ENCODE data around the gene SRRM2.

The SRRM2 gene

DNA sequence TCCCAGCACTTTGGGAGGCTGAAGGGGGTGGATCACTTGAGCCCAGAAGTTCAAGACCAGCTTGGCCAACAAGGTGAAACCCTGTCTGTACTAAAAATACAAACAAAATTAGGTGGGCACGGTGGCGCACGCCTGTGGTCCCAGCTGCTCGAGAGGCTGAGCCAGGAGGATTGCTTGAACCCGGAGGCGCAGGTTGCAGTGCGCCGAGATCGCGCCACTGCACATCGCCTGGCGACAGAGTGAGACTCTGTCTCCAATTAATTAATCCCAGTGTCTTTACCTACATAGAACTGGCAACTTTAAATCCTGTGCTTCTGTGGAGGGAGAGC lies 26.2 kb downstream of the SRRM2 start:
- DNase-seq: no peak

DNA sequence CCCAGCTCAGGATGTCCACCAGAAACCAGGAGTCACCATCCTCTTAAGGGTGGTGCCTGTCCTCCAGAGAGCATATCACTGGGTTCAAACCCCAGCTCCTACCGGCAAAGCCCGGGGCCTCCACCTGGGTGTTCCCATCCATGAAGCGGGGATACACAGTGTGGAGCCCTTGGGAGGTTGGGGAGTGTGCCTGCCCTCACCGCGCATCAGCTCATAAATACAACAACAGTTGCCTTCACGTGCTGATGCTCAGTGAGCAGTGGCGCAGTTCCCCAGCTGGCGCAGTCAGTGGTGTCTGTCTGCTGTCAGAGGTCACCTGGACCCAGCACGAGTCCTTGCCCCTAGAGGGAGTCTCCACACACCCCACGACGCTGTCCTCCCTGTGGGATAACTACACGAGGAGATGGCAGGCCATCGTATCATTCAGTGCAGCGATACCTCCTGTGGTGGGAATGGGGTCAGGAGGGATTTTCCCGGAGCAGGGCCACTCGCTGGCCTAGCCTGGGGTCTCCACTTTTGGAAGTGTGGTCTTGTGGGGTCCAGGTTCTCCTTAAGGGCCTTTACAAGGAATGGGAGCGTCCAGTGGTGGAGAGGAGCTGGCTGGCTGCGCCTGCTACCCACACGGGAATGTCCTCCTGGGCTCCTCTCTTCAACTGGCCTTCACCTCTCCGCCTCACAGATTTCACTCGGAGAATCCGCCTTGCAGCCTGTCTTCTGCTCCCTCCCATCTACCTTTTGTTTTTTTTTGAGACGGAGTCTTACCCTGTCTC lies 26.9 kb downstream of the SRRM2 start:
- DNase-seq: no peak

DNA sequence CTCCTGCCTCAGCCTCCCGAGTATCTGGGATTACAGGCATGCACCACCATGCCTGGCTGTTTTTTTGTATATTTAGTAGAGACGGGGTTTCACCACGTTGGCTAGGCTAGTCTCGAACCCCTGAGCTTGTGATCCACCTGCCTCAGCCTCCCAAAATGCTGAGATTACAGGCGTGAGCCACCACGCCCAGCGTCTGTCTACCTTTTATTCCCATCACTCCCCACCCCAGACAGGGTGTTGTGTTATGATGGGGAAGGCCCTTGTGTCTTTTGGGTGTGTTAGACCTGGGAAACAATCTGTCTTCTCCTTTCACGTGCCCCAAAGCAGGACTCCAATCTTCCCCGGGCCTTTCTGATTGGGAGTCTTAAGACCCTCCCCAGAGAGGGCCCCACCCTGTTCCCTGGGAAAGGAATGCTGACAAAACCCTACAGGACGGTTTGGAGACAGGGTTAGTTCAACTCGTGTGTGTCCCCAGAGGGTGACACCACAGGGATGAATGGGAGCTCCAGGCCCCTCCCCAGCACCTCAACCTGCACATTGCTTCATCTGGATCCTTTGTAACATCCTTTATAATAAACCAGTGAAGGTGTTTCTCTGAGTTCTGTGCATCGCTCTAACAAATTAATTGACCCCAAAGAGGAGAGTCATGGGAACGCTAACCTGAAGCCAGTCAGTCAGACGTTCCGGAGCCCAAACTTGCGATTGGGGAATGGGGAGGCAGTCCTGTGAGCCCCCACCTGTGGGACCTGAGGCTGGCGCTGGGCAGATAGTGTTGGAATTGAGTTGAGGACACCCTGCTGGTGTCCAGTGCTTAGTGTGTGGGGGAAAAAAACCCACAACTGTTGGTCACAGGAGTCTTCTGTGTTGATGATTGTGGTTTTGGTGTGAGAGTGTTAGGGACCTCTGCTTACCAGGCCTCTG lies 27.8 kb downstream of the SRRM2 start:
- DNase-seq: no peak

DNA sequence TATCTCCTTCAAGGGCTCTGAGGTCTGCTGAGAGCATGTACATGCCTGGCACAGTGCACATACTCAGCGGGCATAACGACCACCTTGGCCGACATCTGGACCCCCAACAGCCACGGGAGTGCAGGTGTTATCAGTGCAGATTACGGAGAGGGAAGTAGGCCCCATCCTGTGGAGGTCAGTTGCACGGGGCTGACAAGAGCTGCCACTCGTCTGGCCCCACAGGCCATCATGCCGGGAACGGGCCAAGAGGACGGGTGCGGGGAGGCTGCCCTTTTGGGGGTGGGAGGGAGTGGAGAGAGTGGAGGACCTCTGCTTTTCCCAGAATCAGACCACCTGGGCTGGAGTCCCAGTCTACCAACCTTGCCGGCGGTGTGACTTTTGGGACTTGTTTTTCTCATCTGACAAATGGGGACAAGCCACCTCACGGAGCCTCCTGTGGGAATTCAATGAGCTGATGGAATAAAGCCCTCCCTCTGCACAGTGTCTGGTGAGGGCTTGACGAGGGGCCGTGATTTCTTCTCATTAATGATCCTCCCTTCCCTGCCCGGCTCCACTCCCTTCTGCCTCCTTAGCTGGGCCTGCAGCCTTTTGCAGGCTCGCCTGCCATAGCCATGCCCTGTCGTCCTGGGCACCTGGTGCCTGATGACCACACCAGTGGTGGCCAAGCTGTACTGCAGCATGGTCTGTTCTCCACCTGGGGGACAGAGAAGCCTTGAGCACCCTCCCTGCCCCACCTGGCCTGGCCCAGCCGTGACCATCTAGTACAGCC lies 30.3 kb downstream of the SRRM2 start:
- peak; percentile 30 for DNase-seq

DNA sequence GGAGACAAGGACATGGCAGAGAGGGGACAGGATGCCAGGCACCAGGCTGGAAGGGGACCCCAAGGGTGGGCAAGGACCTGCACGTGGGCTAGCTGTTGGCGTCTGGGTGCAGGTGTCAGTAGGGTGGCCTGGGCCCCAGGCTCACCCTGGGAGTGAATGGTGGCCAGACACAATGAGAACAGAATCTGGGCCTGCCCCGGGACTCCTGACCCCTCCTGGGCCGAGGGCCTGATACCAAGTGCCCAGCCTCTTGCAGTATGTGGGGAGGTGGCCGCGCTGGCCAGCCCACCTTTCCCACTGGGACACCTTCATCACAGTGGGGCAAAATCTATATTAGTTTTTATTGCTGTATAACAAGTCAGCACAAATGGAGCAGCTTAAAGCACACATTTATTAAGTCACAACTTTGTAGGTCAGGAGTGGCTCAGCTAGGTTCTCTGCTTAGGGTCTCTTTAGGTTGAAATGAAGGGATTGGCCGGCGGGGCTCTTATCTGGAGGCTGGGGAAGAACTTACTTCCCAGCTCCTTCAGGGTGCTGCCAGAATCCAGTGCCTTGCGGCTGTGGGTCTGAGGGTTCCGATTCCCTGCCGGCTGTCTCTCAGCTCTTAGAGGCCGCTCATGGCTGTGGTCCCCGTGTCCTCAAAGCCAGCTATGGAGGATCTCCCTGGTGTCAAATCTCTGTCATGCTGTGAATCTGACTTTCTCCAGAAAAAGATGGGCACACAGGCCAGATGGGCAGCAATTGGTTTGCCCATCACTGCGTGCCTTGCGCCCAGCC lies 31.3 kb downstream of the SRRM2 start:
- DNase-seq: no peak

DNA sequence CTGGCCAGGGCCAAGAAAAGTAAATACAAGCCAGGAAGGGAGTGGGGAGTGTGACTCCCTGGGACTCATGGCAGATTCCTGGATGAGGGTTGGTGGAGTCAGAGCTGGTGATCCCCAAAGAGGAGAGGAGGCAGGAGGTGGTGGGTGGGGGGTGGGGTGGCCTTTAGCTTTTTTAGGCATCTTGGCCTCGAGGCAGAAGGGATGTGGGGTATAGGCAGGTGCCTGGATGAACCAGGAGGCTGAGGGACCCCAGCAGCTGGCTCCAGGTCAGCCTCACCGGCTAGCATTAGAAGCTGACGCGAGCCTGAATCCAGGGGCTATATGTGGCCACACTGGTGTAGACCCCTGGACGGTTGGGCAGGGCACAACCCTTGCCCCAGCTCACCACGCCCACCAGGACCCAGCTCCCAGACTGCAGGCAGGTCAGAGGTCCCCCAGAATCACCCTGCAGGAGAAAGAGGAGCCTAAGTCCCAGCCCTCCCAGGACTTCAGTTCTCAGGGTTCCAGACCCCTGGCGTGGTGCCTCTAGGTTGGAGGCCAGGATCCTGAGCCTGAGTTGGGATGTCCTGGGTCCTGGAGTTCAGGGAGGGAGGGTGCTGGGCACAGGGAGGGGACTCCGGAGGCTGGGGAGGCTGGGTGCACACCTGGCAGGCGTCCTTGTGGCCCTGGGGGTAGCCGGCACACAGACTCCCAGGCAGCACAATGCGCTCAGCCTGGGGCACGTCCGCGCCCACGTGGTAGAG lies 32.1 kb downstream of the SRRM2 start:
- no peak for DNase-seq

DNA sequence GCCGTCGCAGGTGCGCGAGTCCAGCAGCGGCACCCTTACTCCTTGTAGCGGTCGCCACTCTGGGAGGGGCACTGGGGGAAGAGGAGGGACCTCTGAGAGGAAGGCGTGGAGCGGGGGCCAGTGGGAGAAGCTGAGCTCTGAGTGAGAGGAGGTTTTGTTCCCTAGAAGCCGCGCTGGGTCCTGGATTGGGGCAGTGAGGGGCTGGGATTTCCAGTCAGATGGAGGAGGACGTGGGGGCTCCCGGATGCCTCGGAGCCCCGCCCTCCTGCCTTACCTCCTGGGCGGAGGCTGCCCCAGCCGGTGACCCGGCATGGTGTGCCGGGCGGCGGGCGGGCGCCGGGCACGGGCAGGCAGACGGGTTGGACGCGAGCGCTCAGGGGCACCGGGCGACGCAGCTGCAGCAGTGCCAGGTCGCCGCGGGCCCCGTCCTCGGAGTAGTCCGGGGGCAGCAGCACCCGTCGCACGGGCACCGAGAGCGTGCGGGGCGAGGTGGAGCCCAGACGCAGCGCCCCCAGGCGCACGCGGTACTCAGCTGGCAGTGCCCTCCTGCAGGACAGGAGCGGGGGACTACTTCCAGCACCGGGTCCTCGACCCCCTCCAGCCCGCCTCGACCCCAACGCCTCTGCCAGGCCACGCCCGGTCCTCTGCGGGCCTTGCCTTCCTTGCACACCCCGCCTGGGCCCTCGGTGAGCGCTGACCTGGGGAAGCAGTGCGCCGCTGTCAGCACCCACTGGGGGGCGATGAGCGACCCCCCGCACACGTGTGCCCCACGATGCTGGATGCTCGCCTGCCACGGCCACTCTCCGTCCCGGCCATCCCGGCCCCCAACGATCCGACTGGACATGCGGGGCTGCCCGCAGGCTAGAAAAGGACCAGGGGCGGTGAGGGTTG lies 32.9 kb downstream of the SRRM2 start:
- peak; percentile 89 for DNase-seq

DNA sequence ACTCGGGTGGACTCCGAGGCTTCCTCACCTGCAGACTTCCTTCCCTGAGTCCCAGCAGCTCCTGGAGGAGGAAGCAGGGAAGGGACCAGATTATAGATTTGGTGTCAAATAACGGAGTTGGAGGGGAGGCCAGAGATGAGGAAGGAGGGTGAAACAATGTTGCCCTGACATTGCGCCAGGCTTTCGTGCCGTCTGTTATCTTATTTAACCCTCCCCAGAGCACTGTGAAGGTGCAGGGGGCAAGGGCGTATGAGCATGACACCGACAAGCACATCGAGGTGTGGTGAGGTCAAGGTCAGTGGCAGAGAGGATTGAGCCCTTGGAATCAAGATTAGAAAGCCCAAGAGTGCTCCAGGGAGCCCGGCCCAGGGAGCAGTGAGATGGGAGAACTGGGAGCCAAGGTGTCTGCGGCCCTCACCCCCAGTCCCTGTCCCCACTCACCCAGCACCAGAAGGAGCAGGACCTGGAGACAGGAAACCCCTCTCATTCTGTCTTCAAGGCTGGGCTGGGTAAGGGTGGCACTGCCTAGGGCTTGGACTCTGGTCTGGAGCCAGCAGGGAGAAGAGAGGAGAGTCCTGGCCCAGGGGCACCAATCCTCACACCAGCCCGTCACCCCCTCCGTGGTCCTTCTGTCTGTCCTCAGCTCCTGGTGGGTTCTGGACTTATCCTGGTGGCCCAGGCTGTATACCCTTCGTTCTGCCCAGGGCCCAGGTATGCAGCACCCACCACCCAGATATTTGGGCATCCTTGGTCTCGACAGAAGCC lies 33.8 kb downstream of the SRRM2 start:
- peak; percentile 4 for DNase-seq

DNA sequence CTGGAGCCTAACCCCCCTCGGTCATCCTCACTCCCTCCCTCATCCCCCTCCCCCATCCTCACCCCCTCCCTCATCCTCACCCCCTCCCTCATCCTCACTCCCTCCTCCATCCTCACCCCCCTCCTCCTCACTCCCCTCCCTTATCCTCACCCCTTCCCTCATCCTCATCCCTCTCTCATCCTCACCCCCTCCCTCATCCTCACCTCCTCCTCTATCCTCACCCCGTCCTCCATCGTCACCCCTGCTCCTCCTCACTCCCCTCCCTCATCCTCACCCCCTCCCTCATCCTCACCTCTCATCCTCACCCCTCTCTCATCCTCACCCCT lies 34.4 kb downstream of the SRRM2 start:
- DNase-seq: no peak

DNA sequence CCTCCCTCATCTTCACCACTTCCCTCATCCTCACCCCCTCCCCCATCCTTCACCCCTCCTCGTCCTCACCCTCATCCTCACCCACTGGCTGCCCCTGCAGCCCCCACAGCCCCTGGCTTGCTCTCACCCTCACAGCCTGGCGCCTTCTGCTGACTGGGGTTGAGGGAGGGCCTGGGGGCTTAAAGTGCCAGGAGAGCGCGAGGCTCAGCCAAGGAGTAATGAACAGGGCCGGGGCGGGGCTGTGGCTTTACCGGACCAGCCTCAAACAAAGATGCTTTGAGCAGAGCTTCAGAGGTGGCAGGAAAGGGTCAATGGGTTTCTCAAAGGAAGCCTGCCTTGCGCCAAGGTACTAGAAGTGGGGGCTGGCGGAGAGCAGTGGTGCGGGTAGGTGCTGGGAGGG lies 35.0 kb downstream of the SRRM2 start, which contains the start of gene PRSS33:
PRSS33 (minus strand) TSS at position 155 of the 400 bp plus-strand sequence. CDS start 1,013 bp downstream, outside the sequence.
- DNase-seq: peak; percentile 9

DNA sequence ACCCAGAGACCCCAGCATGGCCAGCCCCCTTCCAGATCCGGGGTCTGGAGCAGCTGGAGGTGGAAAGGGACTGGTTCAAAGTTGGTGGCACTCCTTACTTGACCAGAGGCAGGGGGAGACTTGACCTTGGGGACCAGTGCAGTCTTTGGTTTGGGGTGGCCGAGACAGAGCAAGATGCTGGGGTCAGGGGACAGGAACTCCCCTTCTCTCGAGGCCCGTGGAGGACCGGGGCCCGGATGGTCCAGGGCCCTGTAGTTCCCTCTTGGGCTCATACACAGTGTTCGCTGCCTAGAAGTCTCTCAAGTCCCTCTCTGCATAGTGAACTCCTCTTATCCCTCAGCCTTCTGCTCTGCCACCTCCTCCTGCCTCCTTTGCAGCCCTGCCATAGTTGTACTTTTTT lies 35.5 kb downstream of the SRRM2 start:
- no peak for DNase-seq

DNA sequence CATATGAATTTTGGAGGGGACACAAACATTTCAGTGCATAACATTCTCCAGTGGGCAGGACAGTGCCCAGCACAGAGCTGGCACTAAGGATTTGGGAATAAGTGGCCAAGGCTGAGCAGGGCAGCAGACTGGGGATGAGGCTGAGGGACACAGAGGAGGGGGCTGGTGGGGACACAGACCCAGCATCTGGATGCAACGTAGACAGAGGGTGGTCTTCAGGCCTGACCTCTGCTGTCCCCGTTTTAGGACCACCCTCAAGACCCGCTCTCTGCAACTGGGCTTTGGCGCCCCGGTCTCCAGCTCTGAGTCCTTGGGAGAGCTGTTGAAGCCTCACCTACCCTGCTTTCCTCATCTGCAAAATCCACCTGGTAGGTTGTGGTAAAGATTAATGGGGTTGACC lies 38.2 kb downstream of the SRRM2 start:
- DNase-seq: no peak

DNA sequence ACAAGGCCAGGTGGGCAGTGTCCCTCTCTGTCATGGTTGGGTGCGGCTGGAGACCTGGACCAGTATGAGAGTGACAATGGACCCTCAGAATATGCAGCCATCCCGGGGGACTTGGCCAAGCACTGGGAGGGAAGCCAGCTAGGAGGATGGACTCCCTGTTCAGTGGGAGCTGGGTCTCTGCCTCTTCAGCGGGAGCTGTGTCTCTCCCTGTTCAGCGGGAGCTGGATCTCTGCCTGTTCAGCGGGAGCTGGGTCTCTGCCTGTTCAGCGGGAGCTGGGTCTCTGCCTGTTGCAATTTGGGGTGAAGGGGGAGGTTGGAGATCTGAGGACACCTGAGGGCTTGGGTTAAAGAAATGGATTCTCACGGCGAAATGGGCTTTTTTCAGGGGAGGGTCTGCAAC lies 38.7 kb downstream of the SRRM2 start:
- peak; percentile 2 for DNase-seq

DNA sequence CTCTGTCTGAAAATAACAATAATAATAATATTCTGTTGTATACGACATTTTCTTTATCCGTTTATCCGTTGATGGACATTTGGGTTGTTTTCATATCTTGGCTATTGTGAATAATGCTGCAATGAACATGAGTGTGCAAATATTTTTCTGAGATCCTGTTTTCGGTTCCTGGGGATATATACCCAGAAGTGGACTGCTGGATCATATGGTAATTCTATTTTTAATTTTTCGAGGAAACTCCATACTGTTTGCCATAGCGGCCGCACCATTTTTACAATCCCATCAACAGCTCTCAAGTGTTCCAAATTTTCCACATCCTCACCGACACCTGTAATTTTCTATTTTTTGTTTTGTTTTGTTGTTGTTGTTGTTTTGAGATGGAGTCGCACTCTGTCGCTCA lies 40.5 kb downstream of the SRRM2 start:
- DNase-seq: no peak

DNA sequence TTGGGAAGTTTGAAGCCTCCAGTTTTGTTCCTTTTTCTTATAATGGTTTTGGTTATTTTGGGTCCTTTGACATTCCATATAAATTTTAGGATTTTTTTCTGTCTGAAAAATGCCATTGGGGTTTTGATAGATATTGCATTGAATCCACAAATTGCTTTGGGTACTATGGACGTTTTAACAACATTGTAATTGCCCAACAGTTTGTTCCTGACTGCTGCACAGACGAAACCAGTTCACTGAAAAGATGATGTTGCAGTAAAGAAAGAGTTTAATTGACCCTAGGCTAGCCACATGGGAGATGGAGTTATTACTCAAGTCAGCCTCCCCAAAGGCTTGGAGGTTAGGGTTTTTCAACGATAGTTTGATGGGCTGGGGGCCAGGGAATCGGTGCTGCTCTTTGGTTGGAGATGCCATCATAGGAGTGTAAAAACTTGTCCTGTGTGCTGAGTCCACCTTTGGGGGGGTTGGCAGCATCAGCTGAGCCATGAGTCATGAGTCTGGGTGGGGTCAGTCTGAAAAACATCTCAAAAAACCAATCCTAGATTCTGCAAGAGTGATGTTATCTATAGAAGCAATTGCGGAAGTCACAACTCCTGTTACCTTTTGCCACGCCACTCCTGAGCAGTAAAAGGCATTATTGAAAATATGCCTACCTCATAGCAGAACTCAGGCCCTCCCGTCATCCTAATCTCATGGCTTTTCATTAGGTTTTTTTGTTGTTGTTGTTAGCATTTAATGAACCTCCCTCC lies 43.1 kb downstream of the SRRM2 start:
- DNase-seq: peak; percentile 2

DNA sequence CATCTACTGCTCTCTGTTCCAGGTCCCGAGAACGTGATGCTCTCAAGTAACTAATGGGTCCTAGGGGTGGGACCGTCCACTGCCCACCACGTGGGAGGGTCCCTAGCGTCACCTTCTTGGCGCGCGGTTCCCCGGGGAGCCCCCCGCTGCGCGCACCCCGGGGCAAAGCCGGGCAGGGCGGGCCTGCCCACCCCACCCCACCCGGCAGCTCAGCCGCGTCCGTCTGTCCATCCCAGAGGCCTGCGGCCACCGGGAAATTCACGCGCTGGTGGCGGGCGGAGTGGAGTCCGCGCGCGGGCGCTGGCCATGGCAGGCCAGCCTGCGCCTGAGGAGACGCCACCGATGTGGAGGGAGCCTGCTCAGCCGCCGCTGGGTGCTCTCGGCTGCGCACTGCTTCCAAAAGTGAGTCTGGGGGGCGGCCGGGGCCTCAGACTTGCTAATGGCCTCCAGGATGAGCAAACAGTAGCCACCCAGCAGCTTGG lies 46.3 kb downstream of the SRRM2 start:
- no peak for DNase-seq

DNA sequence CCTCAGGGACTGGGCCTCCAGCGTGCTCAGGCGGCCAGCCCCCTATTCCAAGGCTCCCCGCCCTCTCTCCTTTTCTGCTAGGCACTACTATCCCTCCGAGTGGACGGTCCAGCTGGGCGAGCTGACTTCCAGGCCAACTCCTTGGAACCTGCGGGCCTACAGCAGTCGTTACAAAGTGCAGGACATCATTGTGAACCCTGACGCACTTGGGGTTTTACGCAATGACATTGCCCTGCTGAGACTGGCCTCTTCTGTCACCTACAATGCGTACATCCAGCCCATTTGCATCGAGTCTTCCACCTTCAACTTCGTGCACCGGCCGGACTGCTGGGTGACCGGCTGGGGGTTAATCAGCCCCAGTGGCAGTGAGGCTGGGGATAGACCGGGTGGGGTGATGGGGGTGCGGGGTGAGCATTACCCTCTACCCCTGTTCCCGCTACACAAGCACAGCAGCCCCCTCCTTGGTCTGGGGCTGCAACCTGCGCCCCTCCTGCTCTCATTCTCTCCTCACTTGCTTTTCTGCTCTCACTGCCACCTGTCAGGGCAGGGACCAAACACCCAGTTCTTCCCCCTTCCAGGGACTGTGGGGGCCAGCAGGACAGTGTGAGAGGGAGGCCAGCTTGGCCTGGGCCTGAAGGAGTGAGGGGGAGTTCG lies 46.9 kb downstream of the SRRM2 start:
- DNase-seq: no peak

DNA sequence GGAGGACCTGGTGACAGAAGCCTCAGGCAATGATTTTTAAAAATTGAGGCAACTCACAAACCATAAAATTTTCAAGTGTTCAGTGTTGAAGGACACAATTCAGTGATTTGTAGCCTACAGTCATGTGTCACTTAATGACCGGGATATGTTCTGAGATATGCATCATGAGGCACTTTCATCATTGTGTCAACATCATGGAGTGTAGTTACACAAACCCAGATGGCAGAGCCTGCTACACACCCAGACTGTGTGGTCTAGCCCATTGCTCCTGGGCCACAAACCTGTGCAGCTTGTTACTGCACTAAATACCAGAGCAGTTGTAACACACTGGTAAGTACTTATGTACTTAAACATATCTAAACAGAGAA lies 47.4 kb downstream of the SRRM2 start:
- DNase-seq: peak; percentile 3

Measured in RPMI8226 (cell line).